Lower leg skin (tissue), 3 donors: Measurements from ENCODE around the gene MYMX.

Source experiments
- POLR2A ChIP-seq, 2 donors: fragments of 450-650 bp; IDR thresholded peaks; one replicate each; pipeline ENCODE4 v1.6.1; 2016 to 2017; ENCODE audit warnings: antibody characterized with exemption in 2 of 2, mild to moderate bottlenecking in 1 of 2, moderate library complexity in 1 of 2
- TF ChIP-seq, protein P1 (sequence below), 3 donors: fragments of 450-650 bp; IDR thresholded peaks; one replicate each; pipeline ENCODE4 v1.5.1; 2016; ENCODE audit warnings: antibody characterized with exemption in 3 of 3, mild to moderate bottlenecking in 3 of 3, moderate library complexity in 2 of 3

DNA sequence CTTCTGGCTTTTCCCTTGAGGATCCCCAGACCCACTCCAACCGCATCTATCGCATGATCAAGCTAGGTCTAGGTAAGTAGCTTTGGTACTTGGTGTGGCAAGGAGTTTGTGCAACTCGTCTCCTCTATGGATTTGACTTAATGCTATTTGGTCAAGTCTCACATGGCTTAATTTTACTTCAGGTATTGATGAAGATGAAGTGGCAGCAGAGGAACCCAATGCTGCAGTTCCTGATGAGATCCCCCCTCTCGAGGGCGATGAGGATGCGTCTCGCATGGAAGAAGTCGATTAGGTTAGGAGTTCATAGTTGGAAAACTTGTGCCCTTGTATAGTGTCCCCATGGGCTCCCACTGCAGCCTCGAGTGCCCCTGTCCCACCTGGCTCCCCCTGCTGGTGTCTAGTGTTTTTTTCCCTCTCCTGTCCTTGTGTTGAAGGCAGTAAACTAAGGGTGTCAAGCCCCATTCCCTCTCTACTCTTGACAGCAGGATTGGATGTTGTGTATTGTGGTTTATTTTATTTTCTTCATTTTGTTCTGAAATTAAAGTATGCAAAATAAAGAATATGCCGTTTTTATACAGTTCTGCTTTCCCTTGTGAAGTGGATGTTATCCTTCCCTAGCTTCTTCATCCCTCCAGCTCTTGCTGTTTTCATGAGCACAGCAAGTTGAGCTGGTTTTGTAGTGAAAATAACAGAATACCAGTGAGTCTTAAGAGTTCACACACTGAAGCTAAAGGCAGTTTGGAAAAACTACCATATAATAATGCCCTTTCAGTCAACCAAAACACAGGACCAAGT lies 36.8 kb downstream of the MYMX start:
- no peak for TF ChIP-seq POLR2A (IDR thresholded peaks at IDR 0.05)
- TF ChIP-seq, protein P1, sequence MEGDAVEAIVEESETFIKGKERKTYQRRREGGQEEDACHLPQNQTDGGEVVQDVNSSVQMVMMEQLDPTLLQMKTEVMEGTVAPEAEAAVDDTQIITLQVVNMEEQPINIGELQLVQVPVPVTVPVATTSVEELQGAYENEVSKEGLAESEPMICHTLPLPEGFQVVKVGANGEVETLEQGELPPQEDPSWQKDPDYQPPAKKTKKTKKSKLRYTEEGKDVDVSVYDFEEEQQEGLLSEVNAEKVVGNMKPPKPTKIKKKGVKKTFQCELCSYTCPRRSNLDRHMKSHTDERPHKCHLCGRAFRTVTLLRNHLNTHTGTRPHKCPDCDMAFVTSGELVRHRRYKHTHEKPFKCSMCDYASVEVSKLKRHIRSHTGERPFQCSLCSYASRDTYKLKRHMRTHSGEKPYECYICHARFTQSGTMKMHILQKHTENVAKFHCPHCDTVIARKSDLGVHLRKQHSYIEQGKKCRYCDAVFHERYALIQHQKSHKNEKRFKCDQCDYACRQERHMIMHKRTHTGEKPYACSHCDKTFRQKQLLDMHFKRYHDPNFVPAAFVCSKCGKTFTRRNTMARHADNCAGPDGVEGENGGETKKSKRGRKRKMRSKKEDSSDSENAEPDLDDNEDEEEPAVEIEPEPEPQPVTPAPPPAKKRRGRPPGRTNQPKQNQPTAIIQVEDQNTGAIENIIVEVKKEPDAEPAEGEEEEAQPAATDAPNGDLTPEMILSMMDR (IDR thresholded peaks at IDR 0.05) = no peak
